ENCODE results near the gene PA2G4.
A peak's percentile ranks its signal among the peaks of the same experiment; 100 is the strongest.
"Not testable (repeated sequence)": the region's sequence is repeated elsewhere in the genome, so short reads cannot be mapped to it uniquely, and the experiment has no call there.

Gene PA2G4

DNA sequence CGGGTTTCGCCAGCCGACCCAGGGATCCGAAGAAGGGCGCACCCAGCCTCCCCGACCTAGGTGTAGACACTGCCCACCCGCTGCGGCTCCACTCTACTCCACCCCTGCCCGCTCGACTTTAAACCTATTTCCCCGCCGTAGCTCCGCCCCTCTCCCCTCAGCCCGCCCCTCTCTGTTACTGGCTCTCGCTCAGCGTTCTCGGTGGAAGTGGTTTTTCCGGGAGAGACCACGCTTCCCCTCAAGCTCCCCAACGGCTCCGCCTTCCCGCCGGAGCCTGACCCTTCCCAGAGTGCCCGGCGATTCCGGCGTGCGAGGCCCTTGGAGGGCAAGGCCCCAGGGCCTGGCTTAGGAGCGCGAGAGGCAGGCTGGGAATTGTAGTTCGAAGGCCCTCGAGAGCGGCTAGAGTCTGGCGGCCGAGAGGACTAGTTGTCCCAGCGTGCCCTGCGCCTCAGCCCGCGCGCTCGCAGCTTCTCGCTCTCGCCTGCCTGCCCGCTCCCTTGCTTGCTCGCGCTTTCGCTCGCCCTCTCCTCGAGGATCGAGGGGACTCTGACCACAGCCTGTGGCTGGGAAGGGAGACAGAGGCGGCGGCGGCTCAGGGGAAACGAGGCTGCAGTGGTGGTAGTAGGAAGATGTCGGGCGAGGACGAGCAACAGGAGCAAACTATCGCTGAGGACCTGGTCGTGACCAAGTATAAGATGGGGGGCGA, at the start of gene PA2G4:
PA2G4 (plus strand) TSS at position 451 of the 706 bp plus-strand sequence; CDS start at position 630, 179 bp downstream.
- peak; percentile 96 for DNase-seq

DNA sequence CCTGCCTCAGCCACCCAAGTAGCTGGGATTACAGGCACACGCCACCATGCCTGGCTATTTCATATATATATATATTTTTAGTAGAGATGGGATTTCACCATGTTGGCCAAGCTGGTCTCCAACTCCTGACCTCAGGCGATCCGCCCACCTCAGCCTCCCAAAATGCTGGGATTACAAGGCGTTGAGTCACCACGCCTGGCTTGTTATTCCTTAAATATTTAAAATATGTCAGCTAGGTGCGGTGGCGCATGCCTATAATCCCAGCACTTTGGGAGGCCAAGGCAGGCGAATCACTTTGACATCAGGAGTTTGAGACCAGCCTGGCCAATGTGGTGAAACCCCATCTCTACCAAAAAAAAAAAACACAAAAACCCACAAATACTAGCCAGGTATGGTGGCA, 44.4 kb upstream of the PA2G4 start:
- DNase-seq, result not testable (repeated sequence)

DNA sequence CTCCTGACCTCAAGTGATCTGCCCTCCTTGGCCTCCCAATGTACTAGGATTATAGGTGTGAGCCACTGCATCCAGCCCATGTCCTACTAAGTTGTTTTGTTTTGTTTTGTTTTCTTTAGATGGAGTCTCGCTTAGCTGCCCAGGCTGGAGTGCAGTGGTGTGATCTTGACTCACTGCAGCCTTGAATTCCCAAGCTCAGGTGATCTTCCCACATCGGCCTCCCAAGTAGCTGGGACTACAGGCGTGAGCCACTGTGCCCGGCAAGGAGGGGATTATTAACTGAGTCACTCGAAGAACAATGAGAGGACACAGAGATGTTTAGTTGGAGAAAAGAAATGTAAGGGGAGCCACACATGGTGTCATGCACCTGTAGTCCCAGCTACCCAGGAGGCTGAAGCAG, 42.4 kb upstream of the PA2G4 start:
- no peak for DNase-seq

DNA sequence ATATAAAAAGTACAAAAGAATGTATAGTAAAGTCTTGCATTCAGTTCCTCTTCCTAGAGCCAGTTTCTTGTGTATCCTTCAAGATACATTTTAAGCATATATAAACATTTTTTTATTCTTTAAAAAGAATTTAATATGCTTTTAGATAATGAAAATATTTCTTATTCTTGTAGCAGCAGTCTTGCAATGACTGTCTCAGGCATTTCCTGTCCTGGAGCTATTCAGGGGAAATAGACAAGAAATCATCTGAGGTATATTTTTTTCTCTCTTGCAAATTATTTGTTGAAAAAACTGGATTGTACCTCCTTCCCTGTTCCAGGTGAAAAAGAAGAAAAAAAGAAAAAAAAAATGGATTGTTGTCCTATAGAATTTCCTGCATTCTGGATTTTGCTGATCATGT, 41.4 kb upstream of the PA2G4 start:
- DNase-seq, result no peak

DNA sequence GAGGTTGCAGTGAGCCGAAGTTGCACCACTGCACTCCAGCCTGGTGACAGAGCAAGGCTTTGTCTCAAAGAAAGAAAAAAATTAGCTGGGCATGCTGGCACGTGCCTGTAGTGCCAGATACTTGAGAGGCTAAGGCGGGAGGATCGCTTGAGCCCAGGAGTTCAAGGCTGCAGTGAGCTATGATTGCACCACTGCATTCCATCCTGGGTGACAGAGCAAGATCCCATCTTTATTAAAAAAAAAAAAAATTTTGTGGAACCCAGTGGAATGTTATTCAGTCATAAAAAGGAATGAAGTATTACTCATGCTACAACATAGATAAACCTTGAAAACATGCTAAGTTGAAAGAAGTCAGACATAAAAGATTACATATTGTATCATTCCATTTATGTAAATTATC, 32.7 kb upstream of the PA2G4 start:
- no peak for DNase-seq

DNA sequence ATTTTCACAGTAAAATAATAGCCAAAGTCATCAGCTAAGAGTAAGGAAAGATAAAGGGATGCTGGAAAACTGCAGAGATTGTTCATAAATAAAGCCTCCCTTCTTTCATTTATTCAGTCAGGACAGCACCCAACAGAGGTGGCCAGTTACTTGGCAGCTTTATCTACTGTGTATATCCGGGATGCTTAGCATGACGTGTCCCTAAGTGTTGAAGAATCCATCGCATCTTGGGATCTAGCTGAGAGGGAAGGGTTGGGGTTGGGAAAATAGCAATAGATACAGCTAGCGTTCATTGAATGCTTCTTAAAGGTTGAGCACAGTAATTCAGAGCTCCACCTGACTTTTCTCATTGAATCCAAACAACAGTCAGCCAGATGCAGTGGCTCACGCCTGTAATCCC, 30.0 kb upstream of the PA2G4 start:
- DNase-seq, result no peak

DNA sequence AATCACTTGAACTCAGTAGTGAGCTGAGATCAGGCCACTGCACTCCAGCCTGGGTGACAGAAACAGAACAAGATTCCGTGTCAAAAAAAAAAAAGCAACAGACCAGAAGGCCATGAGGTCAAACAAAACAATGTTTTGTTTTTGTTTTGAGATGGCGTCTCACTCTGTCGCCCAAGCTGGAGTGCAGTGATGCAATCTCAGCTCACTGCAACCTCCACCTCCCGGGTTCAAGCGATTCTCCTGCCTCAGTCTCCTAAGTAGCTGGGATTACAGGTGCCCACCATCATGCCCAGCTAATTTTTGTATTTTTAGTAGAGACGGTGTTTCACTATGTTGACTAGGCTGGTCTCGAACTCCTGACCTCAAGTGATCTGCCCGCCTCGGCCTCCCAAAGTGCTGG, 26.4 kb upstream of the PA2G4 start:
- not testable (repeated sequence) for DNase-seq

DNA sequence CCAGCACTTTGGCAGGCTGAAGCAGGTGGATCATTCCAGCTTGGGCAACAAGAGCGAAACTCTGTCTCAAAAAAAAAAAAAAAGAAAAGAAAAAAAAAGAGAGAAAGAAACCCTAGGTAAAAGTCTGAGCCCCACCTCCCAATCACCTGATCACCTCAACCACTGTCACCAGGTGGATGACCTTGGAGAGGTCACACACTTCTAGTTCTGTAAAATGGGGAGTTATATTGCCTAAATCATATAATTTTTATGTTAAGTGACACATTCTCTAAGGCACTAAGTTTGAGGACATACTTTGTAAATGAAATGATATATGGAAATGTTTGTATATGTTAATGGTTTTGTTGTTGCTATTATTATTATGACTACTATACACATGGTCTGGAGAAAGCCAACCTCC, 25.9 kb upstream of the PA2G4 start:
- DNase-seq, result no peak

DNA sequence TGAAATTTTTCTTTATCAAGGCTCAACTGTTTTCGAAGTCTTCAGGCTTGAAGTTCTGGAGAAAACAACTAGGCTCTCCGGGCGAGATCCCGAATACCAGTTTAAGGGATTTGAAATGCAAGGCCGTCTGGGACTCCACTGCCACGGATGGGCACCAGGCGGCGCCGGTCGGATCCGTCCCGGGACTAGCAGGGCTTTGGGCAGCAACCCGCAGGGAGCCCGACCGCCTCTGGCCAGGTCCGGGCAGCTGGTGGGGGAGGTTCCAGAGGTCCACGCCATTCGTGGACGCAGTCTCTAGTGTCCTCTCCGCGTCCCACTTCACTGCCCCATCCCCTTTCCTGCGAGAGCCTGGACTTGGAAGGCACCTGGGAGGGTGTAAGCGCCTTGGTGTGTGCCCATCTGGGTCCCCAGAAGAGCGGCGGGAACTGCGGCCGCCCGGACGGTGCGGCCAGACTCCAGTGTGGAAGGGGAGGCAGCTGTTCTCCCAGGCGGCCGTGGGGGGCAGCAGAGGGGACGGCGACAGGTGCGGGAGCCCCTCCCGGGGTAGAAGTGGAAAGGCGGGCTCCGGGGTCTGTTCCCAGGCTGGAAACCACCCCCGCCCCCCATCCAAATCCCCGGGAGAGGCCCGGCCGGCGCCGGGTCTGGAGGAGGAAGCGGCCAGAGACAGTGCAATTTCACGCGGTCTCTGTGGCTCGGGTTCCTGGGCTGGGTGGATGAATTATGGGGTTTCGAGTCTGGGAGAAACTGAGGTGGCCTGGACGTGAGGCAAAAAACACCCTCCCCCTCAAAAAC, 25.2 kb upstream of the PA2G4 start:
- peak; percentile 9 for DNase-seq

DNA sequence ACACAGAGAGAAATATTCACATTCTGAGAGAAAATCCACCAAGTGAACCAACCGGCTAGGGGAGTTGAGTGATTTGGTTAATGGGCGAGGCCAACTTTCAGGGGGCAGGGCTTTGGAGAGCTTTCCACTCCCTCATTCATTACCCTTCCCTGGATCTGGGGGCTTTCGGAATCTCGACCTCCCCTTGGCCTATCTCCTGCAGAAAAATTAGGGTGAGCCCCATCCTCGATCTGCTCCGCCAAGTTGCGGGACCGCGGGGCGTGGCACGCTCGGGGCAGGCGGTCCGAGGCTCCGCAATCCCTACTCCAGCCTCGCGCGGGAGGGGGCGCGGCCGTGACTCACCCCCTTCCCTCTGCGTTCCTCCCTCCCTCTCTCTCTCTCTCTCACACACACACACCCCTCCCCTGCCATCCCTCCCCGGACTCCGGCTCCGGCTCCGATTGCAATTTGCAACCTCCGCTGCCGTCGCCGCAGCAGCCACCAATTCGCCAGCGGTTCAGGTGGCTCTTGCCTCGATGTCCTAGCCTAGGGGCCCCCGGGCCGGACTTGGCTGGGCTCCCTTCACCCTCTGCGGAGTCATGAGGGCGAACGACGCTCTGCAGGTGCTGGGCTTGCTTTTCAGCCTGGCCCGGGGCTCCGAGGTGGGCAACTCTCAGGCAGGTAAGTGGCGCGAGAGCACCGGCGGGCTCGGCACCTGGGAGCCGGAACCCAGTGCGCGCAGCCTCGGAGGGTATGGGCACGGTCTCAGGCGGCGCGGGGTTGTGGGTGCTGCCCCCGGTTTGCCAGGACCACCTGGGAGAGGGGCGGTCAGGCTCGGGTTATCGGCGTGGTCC, 24.4 kb upstream of the PA2G4 start, which contains the start of gene ERBB3:
ERBB3 (plus strand) TSS at position 443 of the 833 bp plus-strand sequence; CDS start at position 579, 136 bp downstream.
- peak; percentile 16 for DNase-seq

DNA sequence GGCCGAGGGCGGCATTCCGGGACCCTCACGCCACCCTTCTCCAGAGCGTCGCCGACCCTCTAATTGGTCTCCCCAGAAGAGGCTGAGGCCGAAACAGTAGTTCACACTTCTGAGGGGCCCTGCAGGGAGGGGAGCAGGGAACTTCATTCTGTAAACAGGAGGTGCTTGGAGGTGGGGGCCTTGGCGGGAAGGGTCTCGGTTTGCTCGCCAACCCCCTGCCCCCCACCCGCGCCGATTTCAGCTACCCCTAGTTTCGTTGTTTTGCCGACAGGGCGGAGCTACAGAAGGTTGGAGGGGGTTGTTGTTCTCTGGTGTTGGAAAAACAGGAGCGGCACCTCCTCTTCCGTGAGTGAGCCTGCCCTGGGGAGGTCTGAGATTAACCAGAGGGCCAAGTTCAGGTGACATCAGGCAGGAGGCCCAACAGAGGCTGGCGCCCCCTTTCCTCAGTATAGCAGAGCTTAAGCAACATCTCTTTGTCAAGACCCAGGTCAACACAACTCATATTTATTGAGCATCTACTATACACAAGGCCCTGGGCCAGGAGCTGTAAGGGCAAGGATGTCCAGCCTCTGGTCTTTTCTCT, 23.7 kb upstream of the PA2G4 start:
- DNase-seq, result no peak

DNA sequence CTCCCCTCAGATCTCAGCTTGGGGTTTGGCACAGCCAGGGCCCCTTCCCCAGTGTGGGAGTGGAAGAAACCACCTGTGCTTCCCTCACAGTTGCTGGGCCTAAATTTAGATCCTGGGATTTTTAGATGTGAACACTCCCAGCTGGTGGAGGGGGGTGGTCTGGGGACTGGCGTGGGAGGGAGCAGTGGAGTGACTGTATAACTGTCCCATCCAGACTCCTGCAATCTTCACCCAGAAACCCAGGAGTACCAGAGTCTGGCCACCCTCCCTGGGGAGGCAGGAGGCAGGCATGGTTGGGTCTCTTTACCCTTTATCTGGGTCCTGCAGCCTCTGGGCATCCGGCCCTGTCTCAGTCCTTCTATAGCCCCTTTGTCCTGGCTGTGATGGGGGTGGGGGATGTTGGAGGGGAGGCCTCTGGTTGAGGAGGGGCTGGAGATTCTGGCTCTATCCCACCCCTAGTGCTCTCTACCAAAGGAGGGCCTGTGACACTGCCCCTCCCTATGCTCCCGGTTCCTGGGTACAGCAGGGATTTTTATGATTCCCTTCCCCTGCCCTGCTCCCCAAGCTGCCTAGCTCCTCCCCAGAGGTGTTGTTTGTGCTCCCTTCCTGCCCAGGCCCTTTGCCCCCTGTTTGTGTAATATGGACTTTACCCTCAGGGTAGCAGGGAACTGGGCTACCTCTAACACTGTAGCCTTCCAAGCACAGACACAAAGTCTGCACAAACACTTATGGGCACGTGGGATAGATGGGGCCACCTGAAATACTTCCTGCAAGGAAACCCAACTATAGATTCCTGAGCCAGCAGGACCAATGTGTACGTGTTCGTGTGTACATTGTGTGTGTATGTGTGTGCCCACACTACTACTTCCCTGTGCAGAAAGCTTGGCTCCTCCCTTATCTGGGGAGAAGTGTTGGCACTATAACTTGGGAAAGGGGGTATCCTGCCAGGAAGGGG, 22.7 kb upstream of the PA2G4 start:
- no peak for DNase-seq

DNA sequence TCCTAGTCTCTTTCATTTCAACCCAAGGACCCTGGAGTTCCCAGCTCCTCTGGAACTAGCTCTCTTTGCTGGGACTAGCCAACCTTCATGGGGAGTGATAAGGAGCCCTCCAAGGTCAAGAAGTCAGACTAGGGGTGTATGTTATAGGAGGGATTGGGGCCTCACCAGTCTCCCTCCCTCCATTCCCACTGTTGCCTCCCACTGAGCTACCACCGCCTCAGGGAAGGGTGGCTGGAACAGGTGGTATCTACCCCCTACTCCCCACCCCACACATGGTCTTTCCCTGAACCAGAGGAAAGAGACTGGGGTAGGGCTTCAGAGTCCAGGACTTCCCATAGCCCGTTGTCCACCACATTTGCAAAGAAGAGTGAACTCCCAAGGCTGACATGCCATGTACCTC, 22.0 kb upstream of the PA2G4 start:
- DNase-seq, result no peak

DNA sequence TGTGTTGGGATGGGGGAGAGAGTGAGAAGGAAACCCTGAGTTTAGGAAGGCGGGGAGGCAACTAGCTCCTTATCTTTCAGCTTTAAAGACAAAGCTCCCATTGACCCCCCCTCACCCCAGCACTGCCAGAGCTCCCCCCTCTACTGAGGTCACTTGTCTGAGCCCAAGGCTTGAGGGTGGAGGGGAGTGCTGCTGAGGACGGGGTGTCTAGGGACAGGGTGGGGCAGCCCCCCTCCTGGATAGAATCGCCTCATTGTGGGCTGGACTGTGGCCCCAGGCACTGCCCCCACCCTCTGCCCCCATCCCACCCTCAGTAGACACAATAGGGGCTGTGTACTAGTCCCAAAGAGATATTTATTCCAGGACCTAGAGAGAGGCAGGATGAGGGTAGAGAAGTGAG, 21.4 kb upstream of the PA2G4 start:
- DNase-seq, result no peak

DNA sequence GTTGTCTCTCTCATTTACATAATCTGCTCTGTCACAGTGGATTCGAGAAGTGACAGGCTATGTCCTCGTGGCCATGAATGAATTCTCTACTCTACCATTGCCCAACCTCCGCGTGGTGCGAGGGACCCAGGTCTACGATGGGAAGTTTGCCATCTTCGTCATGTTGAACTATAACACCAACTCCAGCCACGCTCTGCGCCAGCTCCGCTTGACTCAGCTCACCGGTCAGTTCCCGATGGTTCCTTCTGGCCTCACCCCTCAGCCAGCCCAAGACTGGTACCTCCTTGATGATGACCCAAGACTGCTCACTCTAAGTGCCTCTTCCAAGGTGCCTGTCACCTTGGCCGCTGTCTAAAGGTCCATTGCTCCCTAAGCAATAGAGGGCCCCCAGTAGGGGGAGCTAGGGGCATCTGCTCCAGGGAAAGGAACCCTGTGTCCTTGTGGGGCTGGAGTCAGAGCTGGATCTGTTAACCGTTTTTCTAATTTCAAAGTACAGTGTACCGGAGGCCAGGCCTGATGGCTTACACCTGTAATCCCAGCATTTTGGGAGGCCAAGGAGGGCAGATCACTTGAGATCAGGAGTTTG, 19.3 kb upstream of the PA2G4 start:
- no peak for DNase-seq

DNA sequence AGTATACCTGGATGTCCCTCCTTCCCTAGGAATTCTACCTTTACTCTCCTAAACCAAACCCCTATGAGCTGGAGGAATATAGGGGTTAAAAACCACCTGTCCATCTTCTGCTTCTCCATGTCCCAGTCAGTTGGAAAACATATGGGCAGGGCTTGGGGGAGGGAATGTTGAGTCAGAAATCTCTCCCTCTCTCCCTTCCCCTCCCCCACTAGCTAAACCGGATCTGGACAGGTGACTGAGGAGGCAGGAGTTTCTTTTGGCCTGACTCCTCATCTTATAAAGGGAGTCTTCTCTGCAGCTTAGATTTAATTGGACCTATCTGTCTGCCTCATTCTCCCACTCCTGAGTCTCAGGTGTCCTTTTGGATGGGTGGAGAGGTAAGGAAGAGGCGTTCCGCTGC, 18.3 kb upstream of the PA2G4 start:
- no peak for DNase-seq

DNA sequence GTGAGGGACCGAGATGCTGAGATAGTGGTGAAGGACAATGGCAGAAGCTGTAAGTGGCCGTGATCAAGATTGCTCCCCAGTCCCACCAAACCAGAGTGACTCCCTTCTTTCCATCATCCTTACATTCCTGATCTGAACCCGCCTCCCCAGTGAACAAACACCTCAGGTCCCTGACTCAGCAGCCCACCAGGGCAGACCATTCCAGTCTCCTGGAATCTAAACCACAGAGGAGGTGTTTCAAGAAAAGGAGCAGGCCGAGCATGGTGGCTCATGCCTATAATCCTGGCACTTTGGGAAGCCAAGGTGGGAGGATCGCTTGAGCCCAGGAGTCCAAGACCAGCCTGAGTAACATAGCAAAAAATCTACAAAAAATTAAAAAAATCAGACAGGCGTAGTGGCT, 17.8 kb upstream of the PA2G4 start:
- no peak for DNase-seq

DNA sequence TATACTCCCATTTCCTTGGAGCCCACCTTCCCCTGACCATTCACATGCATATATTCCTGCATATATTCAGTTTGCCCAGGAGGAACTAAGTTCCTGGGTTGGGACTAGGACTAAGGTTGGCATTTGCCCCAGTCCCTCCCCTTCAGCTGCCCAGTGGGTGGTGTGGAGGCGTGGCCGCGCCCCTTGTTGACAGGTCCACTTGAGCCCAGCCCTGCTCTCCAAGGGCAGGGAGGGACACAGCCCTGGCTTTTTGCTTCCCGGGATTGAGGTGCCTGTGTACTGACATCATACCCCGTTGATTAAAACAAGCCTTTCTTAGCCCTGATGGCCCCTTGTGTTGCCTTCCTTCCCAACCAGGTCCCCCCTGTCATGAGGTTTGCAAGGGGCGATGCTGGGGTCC, 17.1 kb upstream of the PA2G4 start:
- DNase-seq, result no peak

DNA sequence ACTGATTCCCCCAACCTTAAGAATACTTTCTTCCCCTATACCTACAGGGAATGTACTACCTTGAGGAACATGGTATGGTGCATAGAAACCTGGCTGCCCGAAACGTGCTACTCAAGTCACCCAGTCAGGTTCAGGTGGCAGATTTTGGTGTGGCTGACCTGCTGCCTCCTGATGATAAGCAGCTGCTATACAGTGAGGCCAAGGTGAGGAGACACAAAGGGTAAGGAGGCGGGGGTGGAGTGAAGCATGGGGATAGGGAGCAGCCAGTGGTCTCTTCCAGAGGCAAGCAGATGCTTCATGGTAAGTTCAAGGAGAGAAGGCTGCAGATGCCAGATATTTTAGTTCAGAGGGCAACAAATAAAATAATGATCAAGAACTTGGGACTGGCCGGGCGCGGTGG, 6.6 kb upstream of the PA2G4 start:
- no peak for DNase-seq

DNA sequence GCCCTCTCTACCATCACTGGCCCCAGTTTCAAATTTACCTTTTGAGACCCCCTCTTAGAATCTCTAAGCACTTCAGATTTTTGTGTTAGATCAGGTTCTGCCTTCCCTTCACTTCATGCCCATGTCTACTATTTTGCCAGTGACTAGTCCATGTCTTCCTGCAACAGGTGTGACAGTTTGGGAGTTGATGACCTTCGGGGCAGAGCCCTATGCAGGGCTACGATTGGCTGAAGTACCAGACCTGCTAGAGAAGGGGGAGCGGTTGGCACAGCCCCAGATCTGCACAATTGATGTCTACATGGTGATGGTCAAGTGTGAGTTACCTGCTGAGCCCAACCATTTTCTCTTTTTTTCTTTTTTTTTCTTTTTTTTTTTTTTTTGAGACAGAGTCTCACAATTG, 5.8 kb upstream of the PA2G4 start:
- no peak for DNase-seq

DNA sequence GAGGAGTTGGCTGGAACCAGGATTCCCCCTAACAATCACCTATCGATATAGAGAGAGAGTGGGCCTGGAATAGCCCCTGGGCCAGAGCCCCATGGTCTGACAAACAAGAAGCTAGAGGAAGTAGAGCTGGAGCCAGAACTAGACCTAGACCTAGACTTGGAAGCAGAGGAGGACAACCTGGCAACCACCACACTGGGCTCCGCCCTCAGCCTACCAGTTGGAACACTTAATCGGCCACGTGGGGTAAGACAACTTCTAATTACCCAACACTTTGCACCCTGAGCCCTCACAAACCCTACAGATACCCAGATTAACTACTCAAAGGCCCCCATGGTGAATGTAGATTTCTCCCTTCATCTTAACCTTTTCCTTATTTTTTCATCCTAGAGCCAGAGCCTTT, 4.6 kb upstream of the PA2G4 start:
- DNase-seq, result no peak

DNA sequence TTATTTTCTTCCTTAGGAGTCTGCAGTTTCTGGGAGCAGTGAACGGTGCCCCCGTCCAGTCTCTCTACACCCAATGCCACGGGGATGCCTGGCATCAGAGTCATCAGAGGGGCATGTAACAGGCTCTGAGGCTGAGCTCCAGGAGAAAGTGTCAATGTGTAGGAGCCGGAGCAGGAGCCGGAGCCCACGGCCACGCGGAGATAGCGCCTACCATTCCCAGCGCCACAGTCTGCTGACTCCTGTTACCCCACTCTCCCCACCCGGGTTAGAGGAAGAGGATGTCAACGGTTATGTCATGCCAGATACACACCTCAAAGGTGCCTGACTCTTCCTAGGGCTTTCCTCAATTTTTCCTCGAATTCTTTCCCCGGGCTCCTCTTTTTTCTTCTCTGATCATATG, 3.3 kb upstream of the PA2G4 start:
- no peak for DNase-seq

Measured in NCI-H1694 (cell line).